Measurements from ENCODE around the gene SCLY.

The SCLY gene

DNA sequence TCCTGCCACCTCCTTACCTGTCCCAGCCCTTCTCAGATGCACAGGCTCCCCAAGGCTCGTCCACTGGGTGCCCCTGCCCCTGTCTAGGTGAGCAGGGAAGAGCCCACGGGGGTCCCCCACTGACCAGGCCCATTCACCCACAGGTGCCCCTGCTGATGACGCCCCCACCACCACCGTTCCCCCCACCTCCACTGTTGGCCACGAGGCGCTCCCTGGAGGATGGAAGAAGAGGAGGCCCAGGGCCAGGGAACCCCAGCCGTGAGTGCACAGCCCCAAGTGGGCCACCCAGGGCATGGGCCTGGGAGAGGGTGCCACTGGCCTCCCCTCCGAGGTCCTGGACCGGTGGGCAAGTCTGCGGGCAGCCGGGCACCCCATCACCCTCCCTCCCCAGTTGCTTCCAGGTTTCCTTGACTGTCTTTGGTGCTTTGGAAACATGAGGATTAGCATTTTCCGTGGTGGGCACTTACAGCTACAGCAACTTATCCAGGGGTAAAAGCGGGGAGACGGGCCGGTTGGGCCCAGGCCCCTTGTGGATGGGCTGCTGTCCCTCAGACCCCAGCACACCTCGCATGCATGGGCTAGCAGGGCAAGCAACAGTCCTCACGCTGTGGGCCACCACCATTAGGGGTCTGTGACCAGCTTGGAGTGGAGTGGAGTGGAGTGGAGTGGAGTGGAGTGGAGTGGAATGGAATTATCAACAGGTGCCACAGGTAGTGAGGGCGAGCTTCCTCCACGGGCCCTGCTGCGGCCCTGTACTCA is 64.5 kb downstream of the SCLY start:
- ChIA-PET CTCF (interaction anchor here (0.5 kb wide), 1 partner anchor 34 kb away, joined by 3 read pairs; no protein-coding TSS in a partner anchor), POLR2A (no interaction called here)
- no peak for TF ChIP-seq ZNF274 (IDR thresholded peaks at IDR 0.05; ENCODE audit: low read length)
- TF ChIP-seq ZNF274 (tag by site-specific recombination; IDR thresholded peaks at IDR 0.05; ENCODE audit: borderline replicate concordance) = no peak
- TF ChIP-seq SCRT1 (tag by site-specific recombination; IDR thresholded peaks at IDR 0.05; ENCODE audit: borderline replicate concordance) = peak; percentile 47; the same call in 1 of the 2 replicates
- TF ChIP-seq, protein P1, sequence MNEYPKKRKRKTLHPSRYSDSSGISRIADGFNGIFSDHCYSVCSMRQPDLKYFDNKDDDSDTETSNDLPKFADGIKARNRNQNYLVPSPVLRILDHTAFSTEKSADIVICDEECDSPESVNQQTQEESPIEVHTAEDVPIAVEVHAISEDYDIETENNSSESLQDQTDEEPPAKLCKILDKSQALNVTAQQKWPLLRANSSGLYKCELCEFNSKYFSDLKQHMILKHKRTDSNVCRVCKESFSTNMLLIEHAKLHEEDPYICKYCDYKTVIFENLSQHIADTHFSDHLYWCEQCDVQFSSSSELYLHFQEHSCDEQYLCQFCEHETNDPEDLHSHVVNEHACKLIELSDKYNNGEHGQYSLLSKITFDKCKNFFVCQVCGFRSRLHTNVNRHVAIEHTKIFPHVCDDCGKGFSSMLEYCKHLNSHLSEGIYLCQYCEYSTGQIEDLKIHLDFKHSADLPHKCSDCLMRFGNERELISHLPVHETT (tag by site-specific recombination; IDR thresholded peaks at IDR 0.05) = no peak
- TF ChIP-seq SCRT2 (tag by site-specific recombination; IDR thresholded peaks at IDR 0.05) = peak; percentile 88

DNA sequence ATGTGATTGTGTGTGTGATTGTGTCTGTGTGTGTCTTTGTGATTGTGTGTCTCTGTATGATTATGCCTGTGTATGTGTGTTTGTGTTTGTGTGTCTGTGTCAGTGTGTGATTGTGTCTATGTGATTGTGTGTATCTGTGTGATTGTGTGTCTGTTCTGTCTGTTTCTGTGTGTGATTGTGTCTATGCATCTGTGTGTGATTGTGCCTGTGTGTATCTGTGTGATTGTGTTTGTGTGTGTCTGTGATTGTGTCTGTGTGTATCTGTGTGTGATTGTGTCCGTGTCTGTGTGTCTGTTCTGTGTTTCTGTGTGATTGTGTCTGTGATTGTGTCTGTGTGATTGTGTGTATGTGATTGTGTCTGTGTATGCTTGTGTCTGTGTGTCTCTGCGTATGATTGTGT is 65.5 kb downstream of the SCLY start:
- Histone ChIP-seq H3K4me3 (ENCODE audit: low read depth, low read length) (no peak overlapping the region), H3K27ac (ENCODE audit: extremely low read depth, low read depth, low read length) (no peak overlapping the region), H3K4me1 (ENCODE audit: control insufficient read depth, insufficient read depth, low read length) (no peaks in the 10 kb centered on the region), H3K36me3 (ENCODE audit: control insufficient read depth in 2 of 2, insufficient read depth in 1 of 2, low read length in 2 of 2) (no peaks in the 10 kb centered on the region), H3K9me3 (ENCODE audit: control insufficient read depth, insufficient read depth, low read depth, low read length) (no peaks in the 10 kb centered on the region)
- TF ChIP-seq ZNF211 (tag by site-specific recombination; IDR thresholded peaks at IDR 0.05; ENCODE audit: low read depth) (0 out of 2 replicates have a peak, but pooled peaks have one; percentile 13), ZNF571 (tag by site-specific recombination; IDR thresholded peaks at IDR 0.05) (no peak)
- POLR2A ChIA-PET = no interaction called here
- CTCF ChIA-PET = no interaction called here

More for the DNA sequence above, 64.5 kb downstream of the SCLY start:
- H3K9me3 ChIP-seq (ENCODE audit: control insufficient read depth, insufficient read depth, low read depth, low read length) = no peaks in the 10 kb centered on the region
- H3K4me1 ChIP-seq (ENCODE audit: control insufficient read depth, insufficient read depth, low read length) = no peaks in the 10 kb centered on the region
- no peaks in the 10 kb centered on the region for H3K36me3 ChIP-seq (ENCODE audit: control insufficient read depth in 2 of 2, insufficient read depth in 1 of 2, low read length in 2 of 2)
- no peak overlapping the region for H3K27ac ChIP-seq (ENCODE audit: extremely low read depth, low read depth, low read length)
- H3K4me3 ChIP-seq (ENCODE audit: low read depth, low read length) = no peak overlapping the region

DNA sequence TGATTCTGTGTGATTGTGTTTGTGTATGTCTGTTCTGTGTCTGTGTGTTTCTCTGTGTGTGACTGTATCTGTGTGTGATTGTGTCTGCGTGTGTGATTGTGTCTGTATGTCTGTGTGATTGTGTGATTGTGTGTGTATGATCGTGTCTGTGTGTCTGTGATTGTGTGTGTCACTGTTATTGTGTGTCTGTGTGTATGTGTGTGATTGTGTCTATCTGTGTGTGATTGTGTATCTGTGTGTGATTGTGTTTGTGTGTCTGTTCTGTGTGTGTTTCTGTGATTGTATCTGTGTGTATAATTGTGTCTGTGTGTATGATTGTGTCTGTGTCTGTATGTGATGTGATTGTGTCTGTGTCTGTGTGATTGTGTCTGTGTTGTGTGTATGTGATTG is 66.0 kb downstream of the SCLY start:
- no peaks in the 10 kb centered on the region for H3K36me3 ChIP-seq (ENCODE audit: control insufficient read depth in 2 of 2, insufficient read depth in 1 of 2, low read length in 2 of 2)
- no peaks in the 10 kb centered on the region for H3K4me1 ChIP-seq (ENCODE audit: control insufficient read depth, insufficient read depth, low read length)
- TF ChIP-seq ZNF114 (tag by site-specific recombination; IDR thresholded peaks at IDR 0.05) (peak; percentile 32; the same call in 1 of the 2 replicates), ZFP37 (tag by site-specific recombination; IDR thresholded peaks at IDR 0.05) (no peak), ZNF223 (tag by site-specific recombination; IDR thresholded peaks at IDR 0.05) (no peak), ZNF335 (tag by site-specific recombination; conservative IDR thresholded peaks at IDR 0.05) (peak; percentile 34; the same call in 1 of the 2 replicates), ZNF2 (tag by site-specific recombination; IDR thresholded peaks at IDR 0.05) (0 out of 2 replicates have a peak, but pooled peaks have one; percentile 30), ZNF521 (tag by site-specific recombination; IDR thresholded peaks at IDR 0.05) (0 out of 2 replicates have a peak, but pooled peaks have one; percentile 15), GLI2 (tag by site-specific recombination; IDR thresholded peaks at IDR 0.05; ENCODE audit: borderline replicate concordance, low read depth) (no peak)
- ChIA-PET CTCF (no interaction called here), POLR2A (no interaction called here)
- H3K4me3 ChIP-seq (ENCODE audit: low read depth, low read length) = no peak overlapping the region
- H3K9me3 ChIP-seq (ENCODE audit: control insufficient read depth, insufficient read depth, low read depth, low read length) = no peaks in the 10 kb centered on the region
- H3K27ac ChIP-seq (ENCODE audit: extremely low read depth, low read depth, low read length) = no peak overlapping the region

DNA sequence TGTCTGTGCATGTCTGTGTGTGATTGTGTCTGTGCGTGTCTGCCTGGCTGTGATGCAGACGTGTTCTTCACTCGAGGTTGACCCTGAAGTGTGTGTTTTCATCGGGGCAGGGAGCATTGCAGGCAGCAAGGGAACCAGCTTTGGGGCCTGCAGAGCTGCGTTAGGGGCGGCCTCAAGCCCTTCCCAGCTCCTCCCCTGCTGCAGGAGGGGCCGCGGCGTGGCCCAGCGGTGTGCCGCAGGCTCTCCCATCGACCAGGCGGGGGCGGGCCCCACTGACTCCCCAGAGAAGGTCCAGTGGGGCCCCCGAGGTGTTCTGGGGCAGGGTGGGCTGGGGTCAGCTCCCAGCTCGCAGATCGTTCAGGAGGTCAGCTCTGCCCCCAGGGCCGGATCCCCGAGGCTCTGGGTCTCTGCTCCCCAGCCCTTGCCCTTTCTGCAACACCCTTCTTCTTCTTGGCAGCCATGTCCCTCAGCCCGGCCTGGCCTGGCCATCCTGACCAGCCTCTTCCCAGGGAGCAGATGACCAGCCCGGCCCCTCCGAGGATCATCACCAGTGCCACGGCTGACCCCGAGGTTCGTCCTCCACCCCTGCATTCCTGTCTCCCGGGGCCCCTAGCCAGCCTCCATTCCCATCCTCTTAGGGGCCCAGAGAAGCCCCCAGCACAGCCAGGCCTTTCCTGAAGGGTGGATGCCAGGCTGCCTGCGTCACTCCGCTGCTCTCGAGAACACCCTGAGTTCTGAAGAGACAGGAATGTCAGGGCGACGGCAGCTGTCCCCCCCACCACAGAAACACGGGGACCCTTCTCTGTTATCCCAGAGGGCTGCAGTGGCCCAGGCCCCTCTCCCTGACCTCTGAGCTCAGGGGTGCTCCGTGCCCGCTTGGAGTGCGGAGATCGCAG is 66.6 kb downstream of the SCLY start:
- ChIA-PET CTCF (no interaction called here), POLR2A (no interaction called here)
- H3K4me1 ChIP-seq (ENCODE audit: control insufficient read depth, insufficient read depth, low read length) = no peaks in the 10 kb centered on the region
- H3K36me3 ChIP-seq (ENCODE audit: control insufficient read depth in 2 of 2, insufficient read depth in 1 of 2, low read length in 2 of 2) = no peaks in the 10 kb centered on the region
- H3K4me3 ChIP-seq (ENCODE audit: low read depth, low read length) = no peak overlapping the region
- no peak overlapping the region for H3K27ac ChIP-seq (ENCODE audit: extremely low read depth, low read depth, low read length)
- 0 out of 2 replicates have a peak, but pooled peaks have one; percentile 7 for TF ChIP-seq ZNF335 (tag by site-specific recombination; conservative IDR thresholded peaks at IDR 0.05)
- no peak for TF ChIP-seq ZNF274 (IDR thresholded peaks at IDR 0.05; ENCODE audit: low read length)
- TF ChIP-seq ZNF274 (tag by site-specific recombination; IDR thresholded peaks at IDR 0.05; ENCODE audit: borderline replicate concordance) = no peak
- H3K9me3 ChIP-seq (ENCODE audit: control insufficient read depth, insufficient read depth, low read depth, low read length) = no peaks in the 10 kb centered on the region
